ENCODE measurements around the gene DNAJC12.

DNA sequence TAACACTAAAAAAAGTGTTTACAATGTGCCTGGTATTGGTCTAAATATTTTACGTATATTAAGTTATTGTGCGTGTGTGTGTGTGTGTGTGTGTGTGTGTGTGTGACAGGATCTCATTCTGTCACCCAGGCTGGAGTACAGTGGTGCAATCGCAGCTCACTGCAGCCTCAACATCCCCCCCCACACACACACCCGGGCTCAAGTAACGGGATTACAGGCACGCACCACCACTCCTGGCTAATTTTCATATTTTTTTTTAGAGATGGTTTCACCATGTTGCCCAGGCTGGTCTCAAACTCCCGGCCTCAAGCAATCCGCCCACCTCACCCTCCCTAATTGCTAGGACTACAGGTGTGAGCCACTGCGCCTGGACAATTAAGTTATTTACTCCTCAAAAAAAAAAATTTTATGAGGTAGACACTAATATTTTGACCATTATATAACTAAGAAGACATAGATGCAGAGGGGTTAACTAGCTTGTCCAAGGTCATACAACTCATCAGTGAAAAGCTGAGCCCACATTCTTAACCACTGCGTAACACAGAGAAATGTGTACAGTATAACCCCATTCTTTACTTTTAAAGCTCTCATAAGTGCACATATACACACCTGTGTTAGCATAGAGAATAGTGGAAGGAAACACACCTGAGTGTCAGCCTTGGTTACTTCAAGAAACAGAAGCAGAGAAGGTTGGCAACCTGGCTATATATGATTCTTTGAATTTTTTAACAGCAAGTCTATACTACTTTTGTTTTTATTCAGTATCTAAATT is 35.0 kb downstream of the DNAJC12 start:
- TF ChIP-seq POLR2A (IDR thresholded peaks at IDR 0.05; ENCODE audit: low read length) (no peak), GATA1 (IDR thresholded peaks at IDR 0.05; ENCODE audit: low read depth, low read length) (no peak)
